SU-DHL-6 (cell line): ENCODE measurements around the gene ABCC12.

Source experiments
- H2AFZ ChIP-seq: fragments of 200-600 bp; sonication (generic); 2 replicates; pipeline ENCODE4 v1.6.1; 2014; ENCODE audit warnings: low read depth, mild to moderate bottlenecking, moderate library complexity, mixed read lengths, antibody characterized with exemption, low read length; ENCODE audit not compliant: severe bottlenecking
- H3F3A ChIP-seq: fragments of 200-600 bp; shearing (Covaris generic); 2 replicates; pipeline ENCODE4 v1.6.0; 2016; ENCODE audit warnings: antibody characterized with exemption, mild to moderate bottlenecking; ENCODE audit not compliant: insufficient read depth
- H3K27ac ChIP-seq: fragments of 200-600 bp; sonication (generic); 2 replicates; pipeline ENCODE4 v1.5.1; 2016; ENCODE audit warnings: low read depth, mild to moderate bottlenecking, low read length, moderate library complexity, mixed read lengths
- H3K27me3 ChIP-seq: fragments of 200-600 bp; sonication (generic), shearing (Covaris generic); 2 replicates; pipeline ENCODE4 v1.6.0; 2014; ENCODE audit warnings: mild to moderate bottlenecking, low read length
- H3K36me3 ChIP-seq: fragments of 200-600 bp; sonication (generic); 2 replicates; pipeline ENCODE4 v1.6.1; 2014; ENCODE audit warnings: mild to moderate bottlenecking, low read length, mixed read lengths
- H3K4me2 ChIP-seq: fragments of 300-600, 200-600 bp; shearing (Covaris generic), sonication (generic); 2 replicates; pipeline ENCODE4 v1.6.0; 2014; ENCODE audit warnings: low read length, low read depth, mild to moderate bottlenecking; ENCODE audit not compliant: poor library complexity, severe bottlenecking
- H3K4me3 ChIP-seq: fragments of 200-600 bp; sonication (generic); 2 replicates; pipeline ENCODE4 v1.5.1; 2014; ENCODE audit warnings: antibody characterized with exemption, low read length, mild to moderate bottlenecking, mixed read lengths; ENCODE audit not compliant: insufficient read depth, poor library complexity, severe bottlenecking
- H3K79me2 ChIP-seq: fragments of 200-600 bp; sonication (generic); 2 replicates; pipeline ENCODE4 v1.6.1; 2014; ENCODE audit warnings: mild to moderate bottlenecking, low read length, moderate library complexity; ENCODE audit not compliant: insufficient read depth
- H3K9ac ChIP-seq: fragments of 200-600 bp; sonication (generic); 2 replicates; pipeline ENCODE4 v1.7.0; 2014; ENCODE audit warnings: mild to moderate bottlenecking, low read length
- H3K9me2 ChIP-seq: fragments of 200-600 bp; sonication (generic); replicated peaks from 2 replicates; pipeline ENCODE4 v1.6.1; 2014; ENCODE audit warnings: low read length; ENCODE audit not compliant: insufficient read depth
- H3K9me3 ChIP-seq: fragments of 200-600 bp; sonication (generic); 2 replicates; pipeline ENCODE4 v1.6.1; 2014; ENCODE audit warnings: low read length, mixed read lengths; ENCODE audit not compliant: insufficient read depth
- H4K20me1 ChIP-seq: fragments of 200-600 bp; sonication (generic); 2 replicates; pipeline ENCODE4 v1.6.1; 2014; ENCODE audit warnings: low read depth, mild to moderate bottlenecking, antibody characterized with exemption, low read length, moderate library complexity, mixed read lengths
- EZH2phosphoT487 ChIP-seq: fragments of 200-600 bp; sonication (generic), shearing (Covaris generic); conservative IDR thresholded peaks from 2 replicates; pipeline ENCODE4 v1.6.1; 2018; ENCODE audit warnings: mild to moderate bottlenecking, antibody characterized with exemption, low read length, moderate library complexity, mixed read lengths
- TF ChIP-seq, protein P1 (sequence below): fragments of 200-600 bp; sonication (generic); IDR thresholded peaks from one replicate; pipeline ENCODE4 v1.5.1; 2017; ENCODE audit warnings: antibody characterized with exemption, mild to moderate bottlenecking, low read length, moderate library complexity; ENCODE audit not compliant: insufficient read depth, poor library complexity, severe bottlenecking

The ABCC12 gene

GRCh38 chr16:48136547-48137360, 19.0 kb downstream of the ABCC12 start:
- Histone ChIP-seq H3F3A (no peaks in the 10 kb centered on the region), H3K4me3 (no peak overlapping the region), H3K27ac (no peak overlapping the region), H2AFZ (no peak overlapping the region), H3K9me3 (no peaks in the 10 kb centered on the region), H4K20me1 (no peaks in the 10 kb centered on the region), H3K27me3 (no peaks in the 10 kb centered on the region), H3K4me2 (no peak overlapping the region), H3K36me3 (no peaks in the 10 kb centered on the region), H3K9me2 (no peaks in the 10 kb centered on the region), H3K79me2 (no peaks in the 10 kb centered on the region), H3K9ac (no peak overlapping the region)
- TF ChIP-seq, protein P1, sequence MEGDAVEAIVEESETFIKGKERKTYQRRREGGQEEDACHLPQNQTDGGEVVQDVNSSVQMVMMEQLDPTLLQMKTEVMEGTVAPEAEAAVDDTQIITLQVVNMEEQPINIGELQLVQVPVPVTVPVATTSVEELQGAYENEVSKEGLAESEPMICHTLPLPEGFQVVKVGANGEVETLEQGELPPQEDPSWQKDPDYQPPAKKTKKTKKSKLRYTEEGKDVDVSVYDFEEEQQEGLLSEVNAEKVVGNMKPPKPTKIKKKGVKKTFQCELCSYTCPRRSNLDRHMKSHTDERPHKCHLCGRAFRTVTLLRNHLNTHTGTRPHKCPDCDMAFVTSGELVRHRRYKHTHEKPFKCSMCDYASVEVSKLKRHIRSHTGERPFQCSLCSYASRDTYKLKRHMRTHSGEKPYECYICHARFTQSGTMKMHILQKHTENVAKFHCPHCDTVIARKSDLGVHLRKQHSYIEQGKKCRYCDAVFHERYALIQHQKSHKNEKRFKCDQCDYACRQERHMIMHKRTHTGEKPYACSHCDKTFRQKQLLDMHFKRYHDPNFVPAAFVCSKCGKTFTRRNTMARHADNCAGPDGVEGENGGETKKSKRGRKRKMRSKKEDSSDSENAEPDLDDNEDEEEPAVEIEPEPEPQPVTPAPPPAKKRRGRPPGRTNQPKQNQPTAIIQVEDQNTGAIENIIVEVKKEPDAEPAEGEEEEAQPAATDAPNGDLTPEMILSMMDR: no peak
- no peak for TF ChIP-seq EZH2phosphoT487

- no peaks in the 10 kb centered on the region for H3F3A ChIP-seq
- no peaks in the 10 kb centered on the region for H3K9me3 ChIP-seq
- H3K9me2 ChIP-seq: no peaks in the 10 kb centered on the region
- no peak overlapping the region for H3K4me2 ChIP-seq
- no peaks in the 10 kb centered on the region for H3K36me3 ChIP-seq
- TF ChIP-seq, protein P1: no peak
- TF ChIP-seq EZH2phosphoT487: no peak
- no peaks in the 10 kb centered on the region for H4K20me1 ChIP-seq
- no peak overlapping the region for H3K9ac ChIP-seq
- H3K79me2 ChIP-seq: no peaks in the 10 kb centered on the region
- H3K27me3 ChIP-seq: no peaks in the 10 kb centered on the region
- no peak overlapping the region for H2AFZ ChIP-seq
- H3K27ac ChIP-seq: no peak overlapping the region
- H3K4me3 ChIP-seq: no peak overlapping the region
Measured at GRCh38 chr16:48133455-48134211, 22.2 kb downstream of the ABCC12 start.

DNA sequence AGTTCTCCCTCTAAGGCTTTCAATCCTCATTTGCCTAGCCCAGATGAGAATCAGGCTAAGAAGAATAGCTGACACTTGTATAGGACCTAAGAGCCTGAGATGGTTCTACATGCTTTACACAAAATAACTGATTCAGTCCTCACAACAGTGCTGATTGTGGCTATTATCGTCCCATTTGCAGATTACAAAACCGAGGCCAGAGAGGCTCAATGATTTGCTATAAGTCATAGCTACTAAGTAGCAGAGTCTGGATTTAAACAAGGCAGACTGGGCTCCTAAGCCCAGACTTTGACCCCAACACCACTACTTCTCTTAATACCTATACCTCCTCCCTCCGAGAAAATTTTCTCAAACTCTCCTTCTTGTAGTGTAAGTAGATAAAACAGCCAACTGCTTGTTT, 23.1 kb downstream of the ABCC12 start:
- Histone ChIP-seq H3K27ac (no peak overlapping the region), H3K79me2 (no peaks in the 10 kb centered on the region), H3K4me2 (no peak overlapping the region), H3K9me2 (no peaks in the 10 kb centered on the region), H3F3A (no peaks in the 10 kb centered on the region), H3K9ac (no peak overlapping the region), H3K9me3 (no peaks in the 10 kb centered on the region), H3K4me3 (no peak overlapping the region), H3K36me3 (no peaks in the 10 kb centered on the region), H2AFZ (no peak overlapping the region), H3K27me3 (no peaks in the 10 kb centered on the region), H4K20me1 (no peaks in the 10 kb centered on the region)
- TF ChIP-seq, protein P1: no peak
- no peak for TF ChIP-seq EZH2phosphoT487
